CD4-positive, alpha-beta T cell (primary cell): ENCODE results near the gene METTL22. TPM values are rescaled to one million over a fixed set of nuclear protein-coding genes. Genes with fewer than 3 reads are reported as not detected.

Experiments used
- ATAC-seq: fragments of 200-7000 bp; cut with Tn5 transposase; one replicate; pipeline ENCODE4 v1.10.0; 2022; ENCODE audit warnings: mild to moderate bottlenecking; ENCODE audit not compliant: poor library complexity
- CTCF ChIA-PET: fragments of 350-600 bp; sonication (Branson Sonifier 250); formaldehyde crosslinking; loops from one replicate; lab custom pipeline; 2021; ENCODE audit warnings: antibody characterized with exemption, inconsistent platforms; lab: Charles Lee
- POLR2A ChIA-PET: fragments of 350-600 bp; sonication (Branson Sonifier 250); formaldehyde crosslinking; loops from one replicate; lab custom pipeline; 2021; ENCODE audit warnings: antibody characterized with exemption, inconsistent platforms; lab: Charles Lee
- DNase-seq, 14 experiments: peaks; one replicate each; pipeline ENCODE4 v3.0.0-alpha.2; 2013 to 2020; ENCODE audit warnings: mixed read lengths in 2 of 14
- H3K27ac ChIP-seq, 2 donors: one replicate each; pipeline versions ENCODE4 v1.5.1 to v1.7.0; 2013; ENCODE audit warnings: low read length in 2 of 2, low read depth in 1 of 2, mild to moderate bottlenecking in 1 of 2
- H3K27me3 ChIP-seq, 2 experiments: 1 replicate in 1 of 2; 2 replicates in 1 of 2; pipeline versions ENCODE4 v1.6.1 to v1.7.0; 2013; ENCODE audit warnings: low read length in 2 of 2, control low read depth in 1 of 2, mild to moderate bottlenecking in 1 of 2, moderate library complexity in 1 of 2; ENCODE audit not compliant: insufficient read depth in 2 of 2, control insufficient read depth in 1 of 2
- H3K36me3 ChIP-seq: one replicate; pipeline ENCODE4 v1.6.1; 2013; ENCODE audit warnings: low read length, control low read depth; ENCODE audit not compliant: insufficient read depth
- H3K4me1 ChIP-seq: one replicate; pipeline ENCODE4 v1.6.1; 2013; ENCODE audit warnings: low read length, control low read depth; ENCODE audit not compliant: insufficient read depth
- H3K4me3 ChIP-seq: one replicate; pipeline ENCODE4 v1.5.1; 2013; ENCODE audit warnings: mild to moderate bottlenecking, low read length, moderate library complexity
- H3K9me3 ChIP-seq, 2 experiments: 1 replicate in 1 of 2; 2 replicates in 1 of 2; pipeline versions ENCODE4 v1.6.1 to v1.7.0; 2013; ENCODE audit warnings: low read length in 2 of 2, mild to moderate bottlenecking in 2 of 2, control low read depth in 1 of 2, moderate library complexity in 1 of 2; ENCODE audit not compliant: control insufficient read depth in 1 of 2, insufficient read depth in 1 of 2
- H3K27ac Mint-ChIP-seq: one replicate; pipeline ENCODE4 v1.8.0; 2020; ENCODE audit warnings: mixed read lengths
- H3K27me3 Mint-ChIP-seq: one replicate; pipeline ENCODE4 v1.8.0; 2021; ENCODE audit warnings: mixed read lengths
- H3K36me3 Mint-ChIP-seq: one replicate; pipeline ENCODE4 v1.8.0; 2021; ENCODE audit warnings: low read depth, mixed read lengths
- H3K4me1 Mint-ChIP-seq: one replicate; pipeline ENCODE4 v1.8.0; 2021; ENCODE audit warnings: low read depth, mixed read lengths
- H3K4me3 Mint-ChIP-seq: one replicate; pipeline ENCODE4 v1.8.0; 2020; ENCODE audit warnings: mild to moderate bottlenecking, mixed read lengths
- H3K9me3 Mint-ChIP-seq: one replicate; pipeline ENCODE4 v1.8.0; 2020; ENCODE audit warnings: mixed read lengths
- intact Hi-C, 2 experiments: fragments of 100-400 bp; cut with DNase I in 1 of 2; cut with micrococcal nuclease in 1 of 2; formaldehyde crosslinking; loops; one replicate each; pipeline versions ENCODE4 v1.15.1 to v1.9.0; 2023 to 2025; cut with DNase I, micrococcal nuclease
- total RNA-seq, 174 experiments: library from RNA in 2 of 174; stranded (reverse) in 2 of 174; gene quantifications; one replicate each; pipeline ENCODE4 v1.2.3 and lab custom pipeline; 2021 to 2026
- TF ChIP-seq, protein P1 (sequence below): fragments of 200-600 bp; IDR thresholded peaks from one replicate; pipeline ENCODE4 v1.8.0; 2022; ENCODE audit warnings: antibody characterized with exemption, mild to moderate bottlenecking

The METTL22 gene
- total RNA-seq, 2 experiments from 2014 or later: 23.2 to 26.5 TPM

DNA sequence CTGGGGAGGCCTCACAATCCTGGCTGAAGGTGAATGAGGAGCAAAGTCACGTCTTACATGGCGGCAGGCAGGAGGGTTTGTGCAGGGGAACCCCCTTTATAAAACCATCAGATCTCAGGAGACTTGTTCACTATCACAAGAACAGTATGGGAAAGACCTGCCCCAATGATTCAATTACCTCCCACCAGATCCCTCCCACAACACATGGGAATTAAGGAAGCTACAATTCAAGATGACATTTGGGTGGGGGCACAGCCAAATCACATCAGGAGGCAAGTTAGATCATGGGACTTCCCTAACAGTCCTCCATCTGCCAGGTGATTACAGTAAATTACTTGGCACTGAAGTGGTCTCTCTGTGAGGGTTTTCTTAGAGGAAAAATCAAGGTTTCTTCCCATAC lies 36.5 kb upstream of the METTL22 start:
- peaks cover 0 to 6% of the 10 kb centered on the region in 2 experiments for H3K9me3 ChIP-seq
- H3K27ac ChIP-seq: no peak overlapping the region
- Mint-ChIP-seq H3K27ac (no peak overlapping the region), H3K9me3 (no peaks in the 10 kb centered on the region), H3K4me1 (peaks cover 11% of the 10 kb centered on the region), H3K27me3 (peaks cover 50% of the 10 kb centered on the region), H3K36me3 (no peaks in the 10 kb centered on the region), H3K4me3 (no peak overlapping the region)
- ATAC-seq: no peak
- no peak for DNase-seq
- TF ChIP-seq, protein P1, sequence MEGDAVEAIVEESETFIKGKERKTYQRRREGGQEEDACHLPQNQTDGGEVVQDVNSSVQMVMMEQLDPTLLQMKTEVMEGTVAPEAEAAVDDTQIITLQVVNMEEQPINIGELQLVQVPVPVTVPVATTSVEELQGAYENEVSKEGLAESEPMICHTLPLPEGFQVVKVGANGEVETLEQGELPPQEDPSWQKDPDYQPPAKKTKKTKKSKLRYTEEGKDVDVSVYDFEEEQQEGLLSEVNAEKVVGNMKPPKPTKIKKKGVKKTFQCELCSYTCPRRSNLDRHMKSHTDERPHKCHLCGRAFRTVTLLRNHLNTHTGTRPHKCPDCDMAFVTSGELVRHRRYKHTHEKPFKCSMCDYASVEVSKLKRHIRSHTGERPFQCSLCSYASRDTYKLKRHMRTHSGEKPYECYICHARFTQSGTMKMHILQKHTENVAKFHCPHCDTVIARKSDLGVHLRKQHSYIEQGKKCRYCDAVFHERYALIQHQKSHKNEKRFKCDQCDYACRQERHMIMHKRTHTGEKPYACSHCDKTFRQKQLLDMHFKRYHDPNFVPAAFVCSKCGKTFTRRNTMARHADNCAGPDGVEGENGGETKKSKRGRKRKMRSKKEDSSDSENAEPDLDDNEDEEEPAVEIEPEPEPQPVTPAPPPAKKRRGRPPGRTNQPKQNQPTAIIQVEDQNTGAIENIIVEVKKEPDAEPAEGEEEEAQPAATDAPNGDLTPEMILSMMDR: no peak
- no peaks in the 10 kb centered on the region for H3K36me3 ChIP-seq
- ChIA-PET CTCF (no interaction called here), POLR2A (no interaction called here)
- H3K4me1 ChIP-seq: peaks cover 13% of the 10 kb centered on the region
- intact Hi-C loops: no loop called here
- no peak overlapping the region for H3K4me3 ChIP-seq
- H3K27me3 ChIP-seq: peaks cover 23 to 36% of the 10 kb centered on the region in 2 experiments

DNA sequence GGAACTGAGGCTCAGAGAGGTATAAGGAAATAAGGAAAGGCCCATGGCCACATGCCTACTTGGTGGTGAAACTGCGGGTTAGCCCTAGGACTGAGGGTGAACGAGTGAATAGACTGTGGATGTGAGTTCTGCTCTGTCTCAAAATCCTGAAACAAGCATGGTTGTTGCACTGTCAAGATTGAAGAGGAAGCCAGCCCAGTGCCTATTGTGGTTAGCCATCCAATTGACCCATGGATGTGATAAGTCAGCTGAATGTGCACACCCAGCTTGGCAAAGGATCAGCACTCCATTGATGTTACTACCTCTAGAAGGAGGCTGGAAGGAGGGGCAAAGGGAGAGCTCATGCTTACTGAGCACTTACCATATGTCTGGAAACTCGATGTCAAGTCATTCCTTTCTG lies 35.6 kb upstream of the METTL22 start:
- Histone ChIP-seq H3K27ac (no peak overlapping the region), H3K36me3 (no peaks in the 10 kb centered on the region), H3K9me3 (peaks cover 0 to 14% of the 10 kb centered on the region in 2 experiments), H3K27me3 (peaks cover 31 to 45% of the 10 kb centered on the region in 2 experiments), H3K4me3 (no peak overlapping the region), H3K4me1 (peaks cover 13% of the 10 kb centered on the region)
- Mint-ChIP-seq H3K4me1 (peaks cover 12% of the 10 kb centered on the region), H3K27me3 (peaks cover 50% of the 10 kb centered on the region), H3K9me3 (no peaks in the 10 kb centered on the region), H3K27ac (no peak overlapping the region), H3K36me3 (no peaks in the 10 kb centered on the region), H3K4me3 (no peak overlapping the region)
- intact Hi-C loops: no loop called here
- DNase-seq: no peak
- ChIA-PET CTCF (no interaction called here), POLR2A (no interaction called here)
- no peak for ATAC-seq
- TF ChIP-seq, protein P1: no peak

DNA sequence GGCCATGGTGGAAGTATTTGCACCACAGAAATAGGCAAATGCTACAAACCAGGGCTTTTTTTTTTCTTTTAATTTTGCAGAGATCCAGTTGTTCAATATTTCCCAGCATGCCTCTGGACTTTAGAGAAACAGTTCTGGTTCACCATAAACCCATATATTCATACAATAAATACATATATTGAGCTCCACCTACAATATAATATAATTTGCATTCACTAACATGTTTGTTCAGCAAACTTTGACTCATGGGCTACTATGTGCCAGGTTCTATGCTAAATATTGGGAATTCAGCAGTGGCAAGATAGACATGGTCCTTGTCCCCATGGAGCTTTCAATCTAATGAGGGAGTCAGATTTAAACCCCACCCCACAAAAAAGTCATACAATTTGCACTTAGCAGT lies 34.4 kb upstream of the METTL22 start:
- ChIA-PET CTCF (no interaction called here), POLR2A (no interaction called here)
- Mint-ChIP-seq H3K27me3 (peaks cover 46% of the 10 kb centered on the region), H3K9me3 (no peaks in the 10 kb centered on the region), H3K27ac (no peak overlapping the region), H3K4me1 (peaks cover 12% of the 10 kb centered on the region), H3K36me3 (no peaks in the 10 kb centered on the region), H3K4me3 (no peak overlapping the region)
- peaks cover 11% of the 10 kb centered on the region for H3K4me1 ChIP-seq
- no peaks in the 10 kb centered on the region for H3K36me3 ChIP-seq
- H3K27me3 ChIP-seq: peaks cover 36 to 57% of the 10 kb centered on the region in 2 experiments
- H3K27ac ChIP-seq: no peak overlapping the region
- peaks cover 0 to 17% of the 10 kb centered on the region in 2 experiments for H3K9me3 ChIP-seq
- intact Hi-C loops: no loop called here
- H3K4me3 ChIP-seq: no peak overlapping the region
- DNase-seq: no peak
- no peak for ATAC-seq
- TF ChIP-seq, protein P1: no peak
